ENCODE results near the gene EMILIN3.

DNA sequence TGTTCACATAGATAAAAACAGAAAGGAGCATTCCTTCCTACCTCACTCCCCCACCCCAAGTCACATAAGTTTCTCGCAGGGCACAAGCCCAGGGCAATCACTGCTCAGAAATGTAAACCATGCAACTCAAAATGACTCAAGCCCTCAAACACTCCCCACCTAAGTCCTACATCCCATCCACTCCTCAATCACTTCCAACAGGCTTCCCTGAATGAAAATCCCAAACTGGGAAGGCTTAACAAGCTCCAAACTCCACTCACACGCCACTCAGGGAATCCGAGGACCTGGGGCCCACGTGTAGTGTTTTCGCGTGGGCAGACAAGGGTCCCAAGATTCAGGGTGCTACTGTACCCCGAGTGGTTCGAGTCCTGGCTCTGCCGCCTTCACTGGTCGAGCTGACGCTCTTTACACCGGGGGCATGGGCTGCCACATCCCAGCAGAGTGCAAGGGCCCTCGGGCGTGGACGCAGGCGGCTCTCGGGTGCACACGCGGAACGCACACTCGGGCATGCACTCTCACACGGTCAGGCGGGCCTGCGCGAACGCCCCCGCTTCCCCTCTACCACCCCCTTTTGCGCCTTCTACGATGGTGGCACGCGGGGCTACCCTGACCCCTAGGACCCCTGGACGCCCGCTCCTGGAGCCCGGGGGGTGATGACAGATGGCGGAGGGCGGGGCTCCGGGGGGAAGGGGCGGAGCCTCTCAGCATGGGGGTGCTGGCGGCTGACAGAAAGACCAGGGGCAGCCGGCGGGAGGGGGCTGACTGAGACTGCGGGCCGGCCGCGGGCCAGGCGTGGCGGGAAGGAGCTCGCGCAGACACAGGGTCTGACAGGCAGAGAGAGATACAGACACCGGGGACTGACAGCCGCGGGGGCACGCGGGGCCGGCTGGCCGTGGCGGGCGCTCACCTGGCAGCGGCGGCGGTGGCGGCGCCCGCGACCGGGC, 49.7 kb downstream of the EMILIN3 start:
- TF ChIP-seq, protein P1, sequence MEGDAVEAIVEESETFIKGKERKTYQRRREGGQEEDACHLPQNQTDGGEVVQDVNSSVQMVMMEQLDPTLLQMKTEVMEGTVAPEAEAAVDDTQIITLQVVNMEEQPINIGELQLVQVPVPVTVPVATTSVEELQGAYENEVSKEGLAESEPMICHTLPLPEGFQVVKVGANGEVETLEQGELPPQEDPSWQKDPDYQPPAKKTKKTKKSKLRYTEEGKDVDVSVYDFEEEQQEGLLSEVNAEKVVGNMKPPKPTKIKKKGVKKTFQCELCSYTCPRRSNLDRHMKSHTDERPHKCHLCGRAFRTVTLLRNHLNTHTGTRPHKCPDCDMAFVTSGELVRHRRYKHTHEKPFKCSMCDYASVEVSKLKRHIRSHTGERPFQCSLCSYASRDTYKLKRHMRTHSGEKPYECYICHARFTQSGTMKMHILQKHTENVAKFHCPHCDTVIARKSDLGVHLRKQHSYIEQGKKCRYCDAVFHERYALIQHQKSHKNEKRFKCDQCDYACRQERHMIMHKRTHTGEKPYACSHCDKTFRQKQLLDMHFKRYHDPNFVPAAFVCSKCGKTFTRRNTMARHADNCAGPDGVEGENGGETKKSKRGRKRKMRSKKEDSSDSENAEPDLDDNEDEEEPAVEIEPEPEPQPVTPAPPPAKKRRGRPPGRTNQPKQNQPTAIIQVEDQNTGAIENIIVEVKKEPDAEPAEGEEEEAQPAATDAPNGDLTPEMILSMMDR (IDR thresholded peaks at IDR 0.05; ENCODE audit: low read depth, low read length): no peak
- TF ChIP-seq POLR2A (IDR thresholded peaks at IDR 0.05; ENCODE audit: extremely low read depth, insufficient read length): no peak
